Mesenteric fat pad (tissue), 1 donor: ENCODE results near the gene SLC35G2. TPM values are rescaled to one million over a fixed set of nuclear protein-coding genes. Genes with fewer than 3 reads are reported as not detected.
"Not testable (repeated sequence)": the region's sequence is repeated elsewhere in the genome, so short reads cannot be mapped to it uniquely, and the experiment has no call there.

Source experiments
- DNase-seq: peaks from one replicate; pipeline ENCODE4 v3.0.0-alpha.2; 2020; ENCODE audit warnings: low spot score
- total RNA-seq: library from RNA; stranded (reverse); fragmentation: NEBNext Ultra II Directional; extraction: Animal tissue kit (Norgen Biotek cat#: 25700); gene quantifications from one replicate; pipeline ENCODE4 v1.2.1, GENCODE V29; 2021
- donor health status: DM: yes; HTN: yes; CAD: no.

Gene SLC35G2
- total RNA-seq, 1 donor from 2014 or later, result 19.5 TPM

DNA sequence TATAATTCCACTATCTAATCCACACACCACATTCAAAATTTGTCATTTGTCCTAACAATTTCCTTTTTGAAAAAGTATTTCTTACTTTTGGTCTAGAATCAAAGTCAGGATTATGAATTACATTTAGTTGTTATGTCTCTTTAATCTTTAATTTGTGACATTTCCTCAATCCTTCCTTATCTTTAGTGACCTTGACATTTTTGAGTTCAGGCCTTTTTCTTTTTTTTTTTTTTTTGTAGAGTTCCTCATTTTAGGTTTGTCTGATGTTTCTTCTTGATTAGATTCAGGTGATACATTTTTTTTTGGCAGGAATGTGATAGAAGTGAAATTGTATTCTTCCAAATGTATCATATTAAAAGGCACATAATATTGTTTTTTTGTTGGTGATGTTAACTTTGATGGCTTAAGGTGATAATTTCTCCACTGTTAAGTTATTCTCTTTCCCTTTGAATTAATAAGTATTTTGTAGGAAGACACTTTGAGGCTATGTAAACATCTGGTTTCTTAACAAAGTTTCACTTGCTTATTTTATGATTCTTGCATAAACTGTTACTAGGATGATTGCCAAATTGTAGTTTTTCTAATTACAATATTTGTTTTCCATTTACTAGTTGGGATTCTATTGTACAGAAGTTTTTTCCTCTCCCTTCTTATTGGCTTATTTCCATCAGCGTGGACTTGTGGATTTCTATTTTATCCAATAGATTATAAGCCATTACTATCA, 16.3 kb downstream of the SLC35G2 start:
- DNase-seq, result no peak

GRCh38 chr3:136835813-136836510, 17.0 kb downstream of the SLC35G2 start:
- no peak for DNase-seq

GRCh38 chr3:136836511-136837156, 17.7 kb downstream of the SLC35G2 start:
- DNase-seq, result no peak

GRCh38 chr3:136838641-136839555, 20.0 kb downstream of the SLC35G2 start:
- DNase-seq, result no peak

DNA sequence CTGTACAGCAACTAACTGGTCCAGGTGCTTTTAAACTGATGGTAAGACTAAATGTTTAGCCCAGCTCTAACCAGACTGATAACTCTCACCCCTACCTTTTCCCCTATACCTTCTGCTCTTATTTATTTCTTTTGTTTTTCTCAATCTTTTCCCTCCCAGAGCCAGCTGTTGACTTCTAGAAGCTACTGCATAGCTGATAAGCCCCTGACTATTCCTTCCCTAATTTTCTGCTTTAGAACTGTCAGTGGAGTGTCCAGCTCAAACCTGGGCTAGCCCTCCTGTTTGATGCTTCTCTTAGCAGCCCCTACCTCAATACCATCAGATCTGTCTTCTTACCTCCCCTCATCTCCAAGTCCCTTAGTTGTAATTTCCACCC, 20.6 kb downstream of the SLC35G2 start:
- no peak for DNase-seq

- no peak for DNase-seq
Measured at GRCh38 chr3:136840252-136840651, 21.3 kb downstream of the SLC35G2 start.

DNA sequence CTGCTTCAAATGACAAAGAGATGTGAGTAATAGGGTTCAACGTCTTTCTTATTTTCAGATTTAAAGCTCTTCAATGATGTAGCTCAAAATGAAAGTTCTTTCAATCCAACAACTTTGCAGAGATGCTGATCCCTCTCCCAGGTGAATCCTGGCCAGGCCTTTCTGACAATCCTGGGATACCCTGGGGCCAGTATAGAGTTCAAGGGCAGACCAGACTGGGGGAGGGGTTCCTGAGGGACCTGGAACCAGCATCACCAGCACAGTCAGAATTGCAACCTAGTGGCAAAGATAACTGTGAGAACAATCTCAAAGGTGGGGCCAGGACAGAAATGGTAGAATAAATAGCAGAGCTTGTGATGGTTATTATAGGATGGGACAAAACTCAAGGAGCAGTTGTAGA, 23.4 kb downstream of the SLC35G2 start:
- DNase-seq, result no peak

- DNase-seq, result no peak
Measured at GRCh38 chr3:136844724-136845123, 25.8 kb downstream of the SLC35G2 start.

DNA sequence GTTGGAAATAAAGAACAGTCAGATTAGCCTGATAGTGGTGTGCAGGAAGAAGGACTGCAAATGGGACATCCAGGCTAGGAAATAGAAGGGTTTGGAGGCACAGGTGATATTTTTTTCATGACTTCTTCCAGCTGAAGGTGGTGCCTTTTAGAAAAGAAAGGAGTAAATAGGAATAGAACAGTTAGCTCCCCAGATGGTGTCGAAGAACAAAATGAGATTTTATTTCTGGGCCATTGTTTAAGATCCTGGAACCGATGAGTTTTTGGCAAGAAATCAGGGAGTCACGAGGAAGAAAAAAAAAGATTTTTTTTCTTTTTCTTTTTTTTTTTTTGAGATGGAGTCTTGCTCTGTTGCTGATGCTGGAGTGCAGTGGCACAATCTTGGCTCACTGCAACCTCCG, 33.3 kb downstream of the SLC35G2 start:
- no peak for DNase-seq

DNA sequence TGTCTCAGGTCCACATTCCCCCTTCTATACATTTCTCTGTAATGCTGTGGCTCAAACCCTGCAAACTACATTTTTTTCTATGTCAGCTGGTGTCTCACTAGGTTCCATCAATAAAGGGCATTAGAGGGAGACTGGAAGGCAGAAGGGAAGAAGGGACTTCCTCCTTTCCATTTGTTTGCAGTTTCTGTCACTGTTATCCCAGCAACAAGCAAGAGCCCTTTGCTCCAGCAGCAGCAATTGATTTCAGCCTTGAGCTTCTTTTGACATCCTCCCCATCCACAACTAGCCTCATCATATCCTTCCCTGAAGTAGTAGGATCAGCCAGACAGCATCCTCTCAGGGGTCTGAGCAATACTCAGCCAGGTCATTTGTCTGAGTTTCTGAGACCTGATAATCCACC, 37.7 kb downstream of the SLC35G2 start:
- no peak for DNase-seq

DNA sequence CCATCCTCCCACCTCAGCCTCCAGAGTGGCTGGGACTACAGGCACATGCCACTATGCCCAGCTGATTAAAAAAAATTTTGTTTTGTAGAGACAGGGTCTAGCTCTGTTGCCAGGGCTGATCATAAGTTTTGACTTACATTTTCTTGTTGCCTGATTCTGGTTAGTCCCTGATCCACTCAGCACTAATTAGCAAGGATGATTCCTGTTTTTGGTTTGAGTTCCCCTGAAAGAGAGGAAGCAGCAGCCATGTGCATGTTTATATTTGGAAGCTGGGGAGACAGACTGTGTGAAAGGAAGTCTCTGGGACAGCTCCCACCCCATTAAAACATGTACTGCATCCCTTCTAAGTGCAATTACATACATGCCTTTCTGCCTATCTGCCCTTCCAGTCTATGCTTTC, 39.5 kb downstream of the SLC35G2 start:
- DNase-seq, result no peak

DNA sequence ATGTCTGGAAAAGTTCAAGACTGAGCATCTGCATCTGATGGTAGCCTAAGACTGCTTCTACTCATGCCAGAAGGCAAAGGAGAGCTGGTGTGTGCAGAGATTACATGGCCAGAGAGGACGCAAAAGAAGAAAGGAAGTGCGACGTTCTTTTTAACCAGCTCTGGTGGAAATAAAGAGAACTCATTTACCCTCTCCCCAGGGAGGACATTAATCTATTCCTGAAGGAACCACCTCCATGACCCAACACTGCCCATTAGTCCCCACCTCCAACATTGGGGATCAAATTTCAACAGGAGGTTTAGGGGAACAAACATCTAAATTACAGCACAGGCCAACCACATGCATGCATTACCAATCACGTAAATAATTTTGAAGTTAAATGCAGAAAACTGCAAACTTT, 41.6 kb downstream of the SLC35G2 start:
- no peak for DNase-seq

DNA sequence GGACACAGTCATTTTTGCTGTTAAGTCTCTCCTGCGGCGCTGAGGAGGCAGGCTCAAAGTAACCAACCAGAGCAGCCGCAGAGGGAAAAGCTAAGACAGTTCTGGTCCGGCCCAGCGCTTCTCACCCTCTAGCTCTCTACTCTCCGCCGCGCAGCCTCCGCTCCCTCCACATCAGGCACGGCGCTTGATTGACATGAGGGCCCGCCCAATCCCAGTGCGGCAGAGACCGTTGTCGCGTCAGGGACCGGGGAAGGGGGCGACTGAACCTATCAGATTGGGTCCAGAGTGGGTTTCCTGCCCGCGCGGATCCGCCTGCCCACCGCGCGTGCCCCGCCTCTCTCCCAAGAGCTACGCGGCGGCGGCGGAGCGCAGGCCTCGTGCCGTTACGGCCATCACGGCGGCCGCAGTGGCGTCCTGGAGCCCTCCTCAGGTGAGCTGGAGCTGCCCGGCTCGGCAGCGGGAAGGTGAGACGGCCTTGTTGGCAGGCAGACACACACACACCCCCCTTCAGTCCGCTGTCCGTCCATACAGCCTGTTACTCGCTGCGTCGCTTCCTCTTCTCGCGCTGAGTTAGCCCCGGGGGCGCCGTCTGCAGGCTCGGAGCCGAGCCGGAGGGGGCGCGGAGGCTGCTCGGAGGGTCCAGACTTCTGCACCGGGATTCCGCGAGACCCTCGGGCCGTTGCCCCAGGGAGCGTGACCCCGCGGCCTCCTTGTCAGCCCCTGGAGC, 43.1 kb downstream of the SLC35G2 start, which contains the start of gene NCK1:
NCK1 (plus strand) TSS at position 319 of the 727 bp plus-strand sequence. CDS start 65,794 bp downstream, outside the sequence.
- DNase-seq, result peak; percentile 99

GRCh38 chr3:136862617-136863322, 43.8 kb downstream of the SLC35G2 start:
- DNase-seq, result no peak

DNA sequence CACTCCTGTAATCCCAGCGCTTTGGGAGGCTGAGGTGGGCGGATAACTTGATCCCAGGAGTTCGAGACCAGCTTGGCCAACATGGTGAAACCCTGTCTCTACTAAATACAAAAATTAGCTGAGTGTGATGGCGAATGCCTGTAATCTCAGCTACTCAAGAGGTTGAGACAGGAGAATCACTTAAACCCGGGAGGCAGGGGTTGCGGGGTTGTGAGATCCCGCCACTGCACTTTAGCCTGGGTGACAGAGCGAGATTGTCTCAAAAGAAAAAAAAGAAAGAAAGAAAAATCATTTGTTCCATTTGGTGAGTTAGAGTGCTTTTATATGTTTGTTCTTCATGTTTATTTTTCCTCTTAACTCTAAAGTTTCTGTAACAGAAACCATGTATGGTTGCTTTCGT, 50.4 kb downstream of the SLC35G2 start:
- no peak for DNase-seq

- DNase-seq, result not testable (repeated sequence)
Measured at GRCh38 chr3:136872258-136872657, 53.3 kb downstream of the SLC35G2 start.

GRCh38 chr3:136879510-136879909, 60.6 kb downstream of the SLC35G2 start:
- DNase-seq, result not testable (repeated sequence)

DNA sequence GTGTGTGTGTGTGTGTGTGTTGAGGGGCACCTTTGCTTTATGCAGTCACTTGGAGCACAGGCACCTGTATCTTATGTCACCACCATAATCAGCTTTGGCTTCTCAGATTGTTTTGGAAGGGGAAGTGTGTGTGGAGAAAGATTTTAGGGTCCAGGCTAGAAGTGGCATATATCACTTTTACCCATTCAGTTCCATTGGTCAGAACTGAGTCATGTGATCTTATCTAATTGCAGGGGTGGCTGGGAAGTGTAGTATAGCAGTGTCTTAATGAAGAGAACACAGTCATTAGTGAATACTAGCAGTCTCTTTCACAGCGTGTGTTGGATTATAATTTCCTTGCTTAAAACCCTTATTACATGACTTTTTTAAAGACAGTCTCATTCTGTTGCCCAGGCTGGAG, 63.6 kb downstream of the SLC35G2 start:
- DNase-seq, result no peak

DNA sequence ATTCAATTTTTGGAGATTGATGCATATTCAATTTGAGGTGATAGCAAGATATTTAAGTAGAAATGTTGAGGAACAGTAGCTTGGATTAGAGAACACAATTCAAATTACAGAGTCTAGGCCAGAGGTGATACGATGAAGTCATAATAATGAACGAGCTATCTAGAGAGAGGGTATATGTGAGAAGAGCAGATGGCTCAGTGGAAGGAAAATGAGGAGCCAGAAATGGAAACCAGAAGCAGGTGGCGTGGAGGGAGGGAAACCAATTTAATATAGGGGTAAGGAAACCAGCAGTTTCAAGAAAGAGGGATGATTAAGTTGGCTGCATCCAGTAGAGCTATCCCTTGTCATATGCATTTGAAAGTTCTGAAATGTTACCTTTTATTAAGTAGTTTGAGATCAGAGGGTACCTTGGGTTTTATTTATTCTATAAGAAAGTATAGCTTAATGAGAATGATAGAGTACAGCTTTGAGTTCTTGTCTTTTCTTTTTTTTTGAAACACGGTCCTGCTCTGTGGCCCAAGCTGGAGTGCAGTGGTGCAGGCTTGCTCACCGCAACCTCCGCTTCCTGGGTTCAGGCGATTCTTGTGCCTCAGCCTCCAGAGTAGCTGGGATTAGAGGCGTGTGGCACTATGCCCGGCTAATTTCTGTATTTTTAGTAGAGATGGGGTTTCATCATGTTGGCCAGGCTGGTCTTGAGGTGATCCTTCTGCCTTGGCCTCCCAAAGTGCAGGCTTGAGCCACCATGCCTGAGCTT, 65.2 kb downstream of the SLC35G2 start:
- no peak for DNase-seq
